Liver (tissue), 9 donors: ENCODE data around the gene PAN3. TPM values are rescaled to one million over a fixed set of nuclear protein-coding genes. Genes with fewer than 3 reads are reported as not detected.

Experiments
- DNase-seq: peaks from one replicate; pipeline ENCODE4 v3.0.0-alpha.2; 2017; ENCODE audit warnings: low spot score
- H3K27ac ChIP-seq, 2 donors: one replicate each; pipeline ENCODE4 v1.7.0; 2013; ENCODE audit warnings: inconsistent platforms in 2 of 2, low read length in 2 of 2, control low read depth in 1 of 2, low read depth in 1 of 2, mild to moderate bottlenecking in 1 of 2
- H3K27me3 ChIP-seq, 4 donors: one replicate each; pipeline versions ENCODE4 v1.6.1 to v1.7.0; 2013; ENCODE audit warnings: low read length in 3 of 4, inconsistent platforms in 1 of 4, mild to moderate bottlenecking in 1 of 4, moderate library complexity in 1 of 4; ENCODE audit not compliant: control insufficient read depth in 4 of 4, insufficient read depth in 4 of 4
- H3K36me3 ChIP-seq, 4 donors: one replicate each; pipeline versions ENCODE4 v1.6.1 to v1.7.0; 2013; ENCODE audit warnings: low read length in 3 of 4, mild to moderate bottlenecking in 3 of 4, low read depth in 1 of 4, moderate library complexity in 1 of 4; ENCODE audit not compliant: control insufficient read depth in 4 of 4, insufficient read depth in 3 of 4
- H3K4me1 ChIP-seq, 4 donors: one replicate each; pipeline versions ENCODE4 v1.6.1 to v1.7.0; 2013; ENCODE audit warnings: low read length in 3 of 4, mild to moderate bottlenecking in 3 of 4, moderate library complexity in 1 of 4; ENCODE audit not compliant: control insufficient read depth in 4 of 4, insufficient read depth in 4 of 4
- H3K4me3 ChIP-seq, 3 donors: one replicate each; pipeline versions ENCODE4 v1.6.1 to v1.7.0; 2013; ENCODE audit warnings: low read length in 3 of 3, control low read depth in 1 of 3, low read depth in 1 of 3, mild to moderate bottlenecking in 1 of 3
- H3K9ac ChIP-seq, 2 donors: one replicate each; pipeline ENCODE4 v1.7.0; 2013; ENCODE audit warnings: low read length in 2 of 2, mild to moderate bottlenecking in 2 of 2, moderate library complexity in 2 of 2, control low read depth in 1 of 2, low read depth in 1 of 2
- H3K9me3 ChIP-seq, 4 donors: one replicate each; pipeline versions ENCODE4 v1.6.1 to v1.7.0; 2013; ENCODE audit warnings: low read length in 3 of 4; ENCODE audit not compliant: control insufficient read depth in 4 of 4
- CTCF ChIP-seq: fragments of 150-350 bp; IDR thresholded peaks from 2 replicates; pipeline ENCODE4 v1.5.1; 2017; ENCODE audit warnings: improper control_type of control experiment, low read depth, low read length; ENCODE audit not compliant: missing input control
- FOXA1 ChIP-seq: IDR thresholded peaks from 2 replicates; pipeline ENCODE4 v1.6.1; 2016; ENCODE audit warnings: antibody characterized with exemption
- GABPA ChIP-seq, 2 donors: IDR thresholded peaks in 1 of 2; conservative IDR thresholded peaks in 1 of 2; 2 replicates each; pipeline ENCODE4 v1.6.1; 2016; ENCODE audit warnings: antibody characterized with exemption in 2 of 2, mild to moderate bottlenecking in 1 of 2, moderate library complexity in 1 of 2
- HNF4A ChIP-seq, 2 donors: conservative IDR thresholded peaks; 2 replicates each; pipeline ENCODE4 v1.6.1; 2016; ENCODE audit warnings: antibody characterized with exemption in 2 of 2, mild to moderate bottlenecking in 2 of 2
- HNF4G ChIP-seq: IDR thresholded peaks from 2 replicates; pipeline ENCODE4 v1.6.1; 2016; ENCODE audit warnings: antibody characterized with exemption
- JUND ChIP-seq, 2 donors: IDR thresholded peaks; 2 replicates each; pipeline ENCODE4 v1.6.1; 2016; ENCODE audit warnings: antibody characterized with exemption in 2 of 2
- MAX ChIP-seq: IDR thresholded peaks from 2 replicates; pipeline ENCODE4 v1.6.1; 2016; ENCODE audit warnings: antibody characterized with exemption
- NR2F2 ChIP-seq: IDR thresholded peaks from 2 replicates; pipeline ENCODE4 v1.6.1; 2016; ENCODE audit warnings: antibody characterized with exemption
- RAD21 ChIP-seq, 2 donors: IDR thresholded peaks; 2 replicates each; pipeline ENCODE4 v1.6.1; 2016; ENCODE audit warnings: antibody characterized with exemption in 2 of 2, mild to moderate bottlenecking in 2 of 2
- REST ChIP-seq: IDR thresholded peaks from 2 replicates; pipeline ENCODE4 v1.6.1; 2016; ENCODE audit warnings: antibody characterized with exemption, mild to moderate bottlenecking
- RXRA ChIP-seq, 2 donors: IDR thresholded peaks; 2 replicates each; pipeline ENCODE4 v1.6.1; 2017 to 2018; ENCODE audit warnings: antibody characterized with exemption in 2 of 2, mild to moderate bottlenecking in 1 of 2
- SP1 ChIP-seq: IDR thresholded peaks from 2 replicates; pipeline ENCODE4 v1.6.1; 2018; ENCODE audit warnings: antibody characterized with exemption, mild to moderate bottlenecking
- TAF1 ChIP-seq: conservative IDR thresholded peaks from 2 replicates; pipeline ENCODE4 v1.6.1; 2016; ENCODE audit warnings: antibody characterized with exemption, mild to moderate bottlenecking
- YY1 ChIP-seq: IDR thresholded peaks from 2 replicates; pipeline ENCODE4 v1.6.1; 2016; ENCODE audit warnings: antibody characterized with exemption, mild to moderate bottlenecking
- ZBTB33 ChIP-seq: IDR thresholded peaks from 2 replicates; pipeline ENCODE4 v1.6.1; 2016; ENCODE audit warnings: antibody characterized with exemption
- WGBS: extraction: QIAGEN DNeasy Blood & Tissue Kit; methylation state at CpG from one replicate; pipeline ENCODE4 v1.1.7; 2013; 5-methylcytosine and 5-hydroxymethylcytosine counted together
- polyA plus RNA-seq, 2 donors: library from polyadenylated mRNA; stranded (reverse) in 1 of 2; unstranded in 1 of 2; fragments of 200-250 nt in 1 of 2; fragments of >200 nt in 1 of 2; fragmentation: Nextera tagmentation in 1 of 2; extraction: Ambion mirVana in 1 of 2; gene quantifications; one replicate each; pipeline versions ENCODE4 v1.2.1 to v1.2.3, GENCODE V29; 2013 to 2015
- total RNA-seq, 2 donors: library from RNA; depleted of rRNA; stranded (reverse); fragments of >200 nt; gene quantifications; one replicate each; pipeline ENCODE4 v1.2.3, GENCODE V29; 2014
- donor health status: healthy.
- donor health status: healthy.
- donor health status: healthy.
- donor health status: healthy.
- donor health status: healthy.

Gene PAN3
- total and polyA plus RNA-seq, 4 donors = 2.9 to 22.8 (median 11.6) TPM

- no peak for TF ChIP-seq HNF4A (conservative IDR thresholded peaks at IDR 0.05)
- no peak for TF ChIP-seq YY1
- no peak for TF ChIP-seq JUND (IDR thresholded peaks at IDR 0.05)
- TF ChIP-seq RAD21 (IDR thresholded peaks at IDR 0.05) = no peak
- TF ChIP-seq NR2F2 = no peak
- TF ChIP-seq FOXA1 = no peak
- no peak for TF ChIP-seq MAX
- no peak for TF ChIP-seq TAF1
- TF ChIP-seq SP1 = no peak
Observed at GRCh38 chr13:28283600-28283999, 145.3 kb downstream of the PAN3 start (continued).

- no peak overlapping the region for H3K9ac ChIP-seq
- TF ChIP-seq TAF1 (no peak), JUND (IDR thresholded peaks at IDR 0.05) (no peak), GABPA (IDR thresholded peaks at IDR 0.05 in 1 of 2, conservative IDR thresholded peaks at IDR 0.05 in 1 of 2) (no peak), NR2F2 (no peak), ZBTB33 (no peak), RXRA (IDR thresholded peaks at IDR 0.05) (no peak), RAD21 (IDR thresholded peaks at IDR 0.05) (no peak), HNF4A (conservative IDR thresholded peaks at IDR 0.05) (no peak), HNF4G (no peak), REST (no peak), SP1 (no peak), FOXA1 (no peak), CTCF (no peak)
- H3K36me3 ChIP-seq = peaks cover 4 to 33% (median 19%) of the 10 kb centered on the region in 4 donors
- H3K27me3 ChIP-seq = no peaks in the 10 kb centered on the region
- no peak for DNase-seq
- no peaks in the 10 kb centered on the region for H3K9me3 ChIP-seq
- 94% methylated on average over 1 of the region's 1 CpG for WGBS
- H3K4me3 ChIP-seq = no peak overlapping the region
- H3K27ac ChIP-seq = no peak overlapping the region
- H3K4me1 ChIP-seq = no peaks in the 10 kb centered on the region
Observed at GRCh38 chr13:28286263-28286662, 147.9 kb downstream of the PAN3 start.
